HG03095 (cell line): ENCODE measurements around the gene ZFTA.
"Not testable (repeated sequence)": the region's sequence is repeated elsewhere in the genome, so short reads cannot be mapped to it uniquely, and the experiment has no call there.

ENCODE experiments used
- ATAC-seq: cut with Tn5 transposase; IDR thresholded peaks from one replicate; pipeline ENCODE4 v1.9.1; 2021; ENCODE audit warnings: moderate library complexity; ENCODE audit not compliant: unreplicated experiment

The ZFTA gene

DNA sequence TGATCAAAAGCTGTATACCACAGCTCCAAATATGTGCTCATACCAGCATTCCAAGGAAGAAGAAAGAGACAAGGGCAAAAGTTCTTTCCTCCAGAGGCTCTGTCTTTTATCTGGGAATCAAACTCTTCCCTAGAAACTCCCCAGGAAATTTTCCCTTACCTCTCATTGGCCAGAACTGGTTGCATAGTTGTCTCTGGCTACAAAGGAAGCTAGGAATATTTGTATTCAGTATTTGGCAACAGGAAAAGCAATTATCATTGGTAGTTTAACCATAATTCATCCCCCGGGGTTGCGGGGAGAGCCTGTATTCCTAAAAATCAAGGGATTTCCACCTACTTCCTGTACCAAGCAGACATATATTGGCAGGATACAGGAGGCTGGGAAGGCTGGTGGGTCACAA, 10.5 kb upstream of the ZFTA start:
- ATAC-seq = no peak

DNA sequence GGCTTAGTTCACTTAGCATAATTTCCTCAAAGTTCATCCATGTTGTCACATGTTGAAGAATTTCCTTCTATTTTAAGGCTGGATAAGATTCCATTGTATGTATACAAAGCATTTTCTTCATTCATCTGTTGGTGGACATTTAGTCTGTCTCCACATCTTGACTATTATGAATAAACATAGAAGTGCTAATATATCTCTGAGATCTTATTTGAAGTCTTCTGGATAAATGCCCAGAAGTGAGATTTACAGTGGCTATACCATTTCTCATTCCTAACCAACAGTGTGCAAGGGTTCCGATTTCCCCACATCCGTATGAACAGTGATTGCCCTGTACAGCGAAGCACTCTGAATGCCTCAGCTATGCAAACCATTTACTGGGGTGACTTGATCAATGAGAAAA, 6.6 kb upstream of the ZFTA start:
- no peak for ATAC-seq

- ATAC-seq = not testable (repeated sequence)
Measured at GRCh38 chr11:63771741-63772318, 3.3 kb upstream of the ZFTA start.

DNA sequence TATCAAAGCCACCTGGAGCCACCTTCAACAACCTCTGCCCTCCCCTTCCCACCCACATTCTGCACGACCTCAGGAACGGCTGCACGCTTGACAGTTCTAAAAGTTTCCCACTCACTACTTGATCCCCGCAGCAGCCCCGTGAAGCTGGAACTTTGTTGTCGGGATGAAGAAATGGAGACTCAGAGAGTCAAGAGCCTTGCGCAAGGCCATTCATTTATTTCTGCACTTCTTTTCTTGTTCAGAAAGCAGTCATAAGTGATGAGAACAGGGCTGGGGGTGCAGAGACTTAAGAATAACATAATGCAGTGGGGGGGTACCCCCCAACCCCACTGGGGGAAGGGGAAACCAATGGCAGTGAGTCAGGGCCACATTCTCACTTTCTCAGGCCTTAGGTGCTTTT, 2.2 kb upstream of the ZFTA start:
- no peak for ATAC-seq

GRCh38 chr11:63769714-63770455, 1.3 kb upstream of the ZFTA start:
- ATAC-seq = no peak

DNA sequence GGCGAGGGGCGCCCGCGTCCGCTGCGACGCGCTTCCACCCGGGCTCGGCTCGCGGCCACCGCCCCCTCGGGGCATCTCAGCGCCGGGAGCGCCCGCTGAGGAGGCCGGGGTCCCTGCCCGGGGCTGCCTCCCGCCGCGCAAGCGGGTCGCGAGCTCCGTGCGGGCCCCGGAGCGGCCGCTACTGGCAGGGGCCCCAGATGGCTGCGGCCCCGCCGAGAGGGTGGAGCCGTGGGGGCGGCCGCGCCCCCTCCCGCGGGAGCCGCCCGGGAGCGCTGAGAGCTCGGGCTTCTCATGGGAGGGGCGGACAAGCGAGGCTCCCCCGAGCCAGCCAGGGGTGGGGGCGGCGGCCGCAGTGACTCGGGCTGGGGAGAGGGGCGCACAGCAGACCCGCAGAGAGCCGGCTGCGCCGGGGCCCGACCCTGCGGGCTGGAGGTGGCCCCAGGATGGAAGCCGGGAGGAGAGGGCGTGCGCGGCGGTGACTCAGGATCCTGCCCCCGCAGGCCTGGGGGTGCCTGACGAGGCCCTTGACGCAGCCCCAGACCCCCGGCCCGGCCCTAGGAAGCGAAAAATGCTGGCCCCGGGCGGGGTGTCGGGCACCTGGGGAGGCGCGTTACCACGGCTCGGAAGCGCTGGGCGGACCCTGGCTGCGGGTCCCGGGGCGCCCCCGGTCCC, 603 bp upstream of the ZFTA start:
- no peak for ATAC-seq

GRCh38 chr11:63767565-63768236, 874 bp downstream of the ZFTA start:
- ATAC-seq = no peak

GRCh38 chr11:63767267-63767564, 1.4 kb downstream of the ZFTA start:
- no peak for ATAC-seq

- no peak for ATAC-seq
Measured at GRCh38 chr11:63766531-63767235, 1.9 kb downstream of the ZFTA start.

- ATAC-seq = no peak
Measured at GRCh38 chr11:63765688-63766241, 2.8 kb downstream of the ZFTA start.

GRCh38 chr11:63764679-63765647, 3.6 kb downstream of the ZFTA start:
- no peak for ATAC-seq

GRCh38 chr11:63764340-63764678, 4.3 kb downstream of the ZFTA start:
- no peak for ATAC-seq

DNA sequence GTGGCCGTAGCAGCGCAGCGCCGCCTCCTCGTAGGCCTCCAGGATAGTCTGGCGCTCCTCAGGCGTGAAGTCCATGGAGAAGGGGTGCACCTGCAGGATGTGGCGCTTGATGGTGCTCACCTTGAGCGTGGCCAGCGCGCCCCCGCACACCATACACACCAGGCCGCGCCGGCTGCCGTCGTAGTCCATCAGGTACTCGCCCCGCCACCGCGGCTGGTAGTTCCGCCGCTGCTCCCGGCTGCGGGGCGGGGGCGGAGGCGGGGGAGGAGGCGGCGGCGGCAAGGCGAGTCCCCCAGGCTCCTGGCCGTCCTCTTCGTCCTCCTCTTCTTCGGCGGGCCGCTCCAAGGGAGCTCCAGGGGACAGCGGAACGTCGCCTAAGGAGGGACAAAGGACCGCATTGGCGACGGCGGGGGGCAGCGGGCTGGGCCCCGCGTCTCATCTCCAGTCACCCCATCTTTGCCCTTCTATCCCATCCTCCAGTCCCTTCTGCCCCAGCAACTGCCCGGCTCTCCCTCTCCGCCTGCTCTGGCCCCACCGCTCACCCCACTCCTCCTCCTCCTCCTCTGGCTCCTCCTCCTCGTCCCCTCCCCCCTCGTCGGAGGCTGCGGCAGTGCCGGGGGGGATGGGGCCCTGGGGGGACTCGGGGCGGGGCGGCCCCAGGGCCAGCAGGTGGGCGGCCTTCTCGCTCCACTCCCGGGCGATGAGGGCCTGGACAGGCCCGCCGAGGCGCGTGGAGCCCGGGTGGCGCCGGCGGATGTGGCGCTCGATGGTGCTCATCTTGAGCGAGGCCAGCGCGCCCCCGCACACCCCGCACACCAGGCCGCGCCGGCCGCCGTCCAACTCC, 4.9 kb downstream of the ZFTA start:
- ATAC-seq = no peak

GRCh38 chr11:63762654-63763495, 5.7 kb downstream of the ZFTA start:
- no peak for ATAC-seq

- ATAC-seq = no peak
Measured at GRCh38 chr11:63761931-63762653, 6.5 kb downstream of the ZFTA start.

DNA sequence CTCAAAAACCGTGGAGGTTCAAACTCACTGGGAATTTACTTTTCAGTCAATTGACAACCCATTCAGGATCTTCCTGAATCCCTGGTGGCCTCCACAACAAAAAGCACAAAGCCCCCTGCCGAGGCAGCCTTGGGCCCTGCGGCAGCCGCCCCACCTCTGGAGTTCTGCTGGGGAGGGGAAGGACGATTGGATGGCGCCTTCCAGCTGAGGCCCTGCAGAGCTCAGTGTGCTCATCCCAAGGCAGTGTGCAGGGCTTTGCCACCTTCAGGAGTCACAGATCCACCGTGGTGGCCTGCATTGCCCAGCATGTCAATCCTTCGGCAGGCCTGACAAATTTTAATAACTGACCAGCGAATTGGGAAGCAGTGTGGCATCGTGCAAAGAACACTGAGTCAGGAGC, 7.4 kb downstream of the ZFTA start:
- ATAC-seq = no peak

DNA sequence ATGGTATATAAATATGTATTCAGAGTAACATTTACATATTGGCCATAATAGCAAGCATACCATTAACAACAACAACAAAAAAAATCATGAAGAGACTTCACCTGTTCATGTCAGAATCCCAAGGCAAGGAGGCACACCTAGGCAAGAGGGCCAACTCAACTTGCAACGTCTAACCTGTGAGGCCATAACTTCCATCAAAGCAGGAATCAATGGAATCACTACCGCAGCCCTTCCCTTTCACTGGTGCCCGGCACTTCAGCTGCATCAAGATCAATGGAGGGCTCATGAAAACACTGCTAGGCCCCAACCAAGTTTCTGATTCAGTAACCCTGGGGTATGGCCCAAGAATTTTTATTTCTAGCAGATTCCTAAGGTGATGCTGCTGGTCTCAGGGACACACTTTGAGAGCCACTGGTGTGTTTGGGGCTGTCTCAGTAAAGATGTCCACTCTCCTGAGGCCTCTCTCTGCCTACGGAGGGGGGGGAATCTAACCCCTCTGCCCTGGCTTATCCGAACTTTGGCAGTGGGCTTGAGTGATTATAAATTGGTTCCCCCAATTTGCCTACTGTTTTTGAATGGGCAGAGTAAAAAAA, 8.0 kb downstream of the ZFTA start:
- ATAC-seq = no peak
